GM15510 (cell line): ENCODE measurements around the gene UGT2B15.
"Not testable (repeated sequence)": the region's sequence is repeated elsewhere in the genome, so short reads cannot be mapped to it uniquely, and the experiment has no call there.

Experiments used
- POLR2A ChIP-seq: IDR thresholded peaks from 3 replicates; pipeline ENCODE4 v1.6.1; 2011; ENCODE audit warnings: borderline replicate concordance; ENCODE audit not compliant: insufficient read length; ENCODE audit errors: extremely low read depth

The UGT2B15 gene

DNA sequence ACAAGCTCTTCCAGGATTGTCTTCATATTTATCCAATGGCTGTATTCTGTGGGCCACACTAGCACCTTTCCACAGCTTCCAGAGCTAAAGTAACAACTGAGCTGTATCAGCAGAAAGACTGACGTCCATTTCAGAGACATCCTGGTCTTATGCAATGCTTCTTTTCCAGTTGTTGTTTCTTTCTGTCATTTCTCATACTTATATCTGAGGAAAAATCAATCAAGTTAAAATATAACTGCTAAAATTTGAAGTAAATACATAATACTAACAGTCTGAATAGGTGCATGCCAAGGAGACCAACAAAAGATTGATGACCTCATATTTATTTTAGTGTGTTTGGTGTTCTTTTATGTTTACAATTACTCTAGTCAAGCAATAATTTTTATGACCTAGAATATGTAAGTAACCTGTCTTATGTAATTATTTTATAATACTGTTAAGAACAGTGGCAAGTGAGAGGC, at the start of gene UGT2B15:
TSS of gene UGT2B15 (minus strand) at position 174 of the 461 bp plus-strand sequence. CDS start at position 140, 34 bp downstream.
- not testable (repeated sequence) for TF ChIP-seq POLR2A

DNA sequence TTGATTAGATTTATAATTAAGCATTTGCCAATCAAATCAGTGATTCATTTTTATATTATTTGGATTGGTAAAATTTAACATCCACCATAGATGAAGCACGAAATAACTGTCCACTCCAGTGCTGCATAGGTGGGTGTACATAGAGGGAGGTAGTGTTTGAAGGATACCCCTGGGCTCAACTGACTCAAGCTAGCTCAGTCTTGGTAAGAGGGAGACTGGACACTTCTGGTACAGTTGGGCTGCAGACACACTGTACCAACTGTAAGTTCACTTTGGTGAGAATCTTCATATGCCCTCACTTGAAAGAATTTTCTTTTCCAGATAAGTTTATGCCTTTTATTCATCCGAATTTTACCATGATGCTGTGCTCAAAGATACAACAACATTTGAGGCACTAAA, 48.6 kb upstream of the UGT2B15 start:
- TF ChIP-seq POLR2A, result no peak

DNA sequence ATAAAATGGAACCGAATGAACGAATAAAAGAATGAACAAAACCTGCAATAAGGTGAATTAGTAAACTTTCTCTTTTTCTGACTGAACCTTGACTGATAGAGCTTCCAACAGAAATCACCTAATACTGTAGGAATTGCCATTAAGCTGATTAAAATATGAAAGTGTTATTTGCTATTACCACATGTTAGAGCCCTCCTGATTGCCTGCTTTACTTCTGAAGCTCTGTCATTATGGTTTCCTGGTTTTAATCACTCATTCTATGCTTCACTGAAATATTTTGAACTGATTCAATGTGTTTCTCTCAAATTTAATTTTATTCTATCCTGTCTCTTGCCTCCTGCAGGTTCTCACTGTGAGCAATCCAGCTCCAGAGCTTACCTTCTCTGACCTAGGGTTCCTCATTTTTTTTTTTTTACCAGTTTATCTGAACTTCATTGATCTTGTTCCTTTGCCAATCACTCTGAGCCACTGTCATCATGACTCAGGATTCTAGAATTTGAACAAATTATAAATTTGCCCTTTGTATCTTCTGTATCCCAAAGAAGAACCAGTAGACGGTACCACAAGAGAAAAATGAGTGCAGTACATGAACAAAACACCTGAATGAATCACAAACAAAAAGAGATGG, 48.1 kb upstream of the UGT2B15 start:
- TF ChIP-seq POLR2A, result no peak

- TF ChIP-seq POLR2A, result no peak
Observed at GRCh38 chr4:68717999-68718398, 47.5 kb upstream of the UGT2B15 start.

- TF ChIP-seq POLR2A, result no peak
Observed at GRCh38 chr4:68714400-68714799, 43.9 kb upstream of the UGT2B15 start.

GRCh38 chr4:68712207-68712606, 41.8 kb upstream of the UGT2B15 start:
- TF ChIP-seq POLR2A, result no peak

DNA sequence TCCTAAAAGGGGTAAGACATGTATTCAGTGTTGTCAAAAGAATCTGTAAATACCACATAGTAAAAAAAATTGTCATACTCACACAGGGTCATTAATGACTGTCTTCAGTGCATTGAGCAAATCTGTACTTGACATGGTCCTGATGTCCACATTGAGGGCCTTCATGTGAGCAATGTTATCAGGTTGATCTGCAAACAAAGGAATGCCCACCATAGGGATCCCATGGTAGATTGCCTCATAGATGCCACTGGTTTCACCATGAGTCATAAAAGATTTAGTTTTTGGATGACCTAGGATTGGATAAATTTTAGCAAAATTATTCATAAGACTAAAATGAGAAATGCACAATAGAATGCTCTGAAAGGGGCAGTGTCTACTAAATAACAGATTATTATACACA, 38.1 kb upstream of the UGT2B15 start:
- TF ChIP-seq POLR2A, result no peak

DNA sequence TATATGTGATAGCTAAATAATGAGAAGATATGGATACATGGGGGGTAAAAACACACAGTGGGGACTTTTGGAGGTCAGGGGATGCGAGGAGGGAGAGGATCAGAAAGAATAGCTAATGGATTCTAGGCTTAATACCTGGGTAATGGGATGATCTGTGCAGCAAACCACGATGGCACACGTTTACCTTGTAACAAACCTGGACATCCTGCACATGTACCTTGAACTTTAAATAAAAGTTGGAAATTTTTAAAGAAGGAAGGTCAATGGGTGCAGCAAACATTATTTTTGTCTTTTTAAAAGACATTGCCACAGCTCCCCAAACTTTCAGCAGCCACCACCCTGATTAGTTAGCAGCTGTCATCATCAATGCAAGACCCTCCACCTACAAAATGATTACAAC, 29.7 kb upstream of the UGT2B15 start:
- no peak for TF ChIP-seq POLR2A

DNA sequence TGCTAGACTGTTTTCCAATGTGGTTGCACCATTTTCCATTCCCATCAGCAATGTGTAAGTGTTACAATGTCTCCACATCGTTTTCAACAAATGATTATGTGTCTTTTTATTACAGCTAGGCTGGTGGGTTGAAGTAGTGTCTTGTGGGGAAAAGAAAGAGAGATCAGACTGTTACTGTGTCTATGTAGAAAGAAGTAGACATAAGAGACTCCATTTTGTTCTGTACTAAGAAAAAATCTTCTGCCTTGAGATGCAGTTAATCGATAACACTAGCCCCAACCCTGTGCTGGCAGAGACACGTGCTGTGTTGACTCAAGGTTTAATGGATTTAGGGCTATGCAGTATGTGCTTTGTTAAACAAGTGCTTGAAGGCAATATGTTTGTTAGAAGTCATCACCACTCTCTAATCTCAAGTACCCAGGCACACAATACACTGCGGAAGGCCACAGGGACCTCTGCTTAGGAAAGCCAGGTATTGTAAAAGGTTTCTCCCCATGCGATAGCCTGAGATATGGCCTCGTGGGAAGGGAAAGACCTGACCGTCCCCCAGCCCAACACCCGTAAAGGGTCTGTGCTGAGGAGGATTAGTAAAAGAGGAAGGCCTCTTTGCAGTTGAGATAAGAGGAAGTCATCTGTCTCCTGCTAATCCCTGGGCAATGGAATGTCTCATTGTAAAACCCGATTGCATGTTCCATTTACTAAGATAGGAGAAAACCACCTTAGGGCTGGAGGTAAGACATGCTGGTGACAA, 23.0 kb upstream of the UGT2B15 start:
- TF ChIP-seq POLR2A, result no peak

- no peak for TF ChIP-seq POLR2A
Observed at GRCh38 chr4:68691186-68691585, 20.7 kb upstream of the UGT2B15 start.

- no peak for TF ChIP-seq POLR2A
Observed at GRCh38 chr4:68683034-68683433, 12.6 kb upstream of the UGT2B15 start.

- TF ChIP-seq POLR2A, result no peak
Observed at GRCh38 chr4:68673143-68673542, 2.7 kb upstream of the UGT2B15 start.

DNA sequence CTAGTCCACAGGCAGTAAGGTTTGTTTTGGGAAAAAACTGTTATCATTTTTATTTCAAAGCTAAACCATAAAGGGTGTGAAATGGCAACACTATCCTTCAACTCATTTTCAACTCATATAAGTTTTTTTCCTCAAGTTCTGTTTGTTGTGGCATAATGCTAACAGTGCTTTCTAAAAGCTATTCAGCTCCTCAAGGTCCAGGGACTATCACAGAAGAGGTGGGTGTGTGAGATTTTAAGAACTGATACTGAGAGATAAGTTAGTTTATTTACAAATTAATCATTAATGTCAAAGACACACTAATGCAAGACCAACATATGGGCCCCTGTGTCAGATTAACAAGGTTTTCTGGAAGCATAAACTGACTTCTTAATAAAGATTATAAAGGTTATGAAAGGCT, 11.8 kb downstream of the UGT2B15 start:
- TF ChIP-seq POLR2A, result no peak

- no peak for TF ChIP-seq POLR2A
Observed at GRCh38 chr4:68655764-68656444, 14.5 kb downstream of the UGT2B15 start.

GRCh38 chr4:68654946-68655721, 15.3 kb downstream of the UGT2B15 start:
- no peak for TF ChIP-seq POLR2A
